HG03342 (cell line): Measurements from ENCODE around the gene MORC3.

ENCODE experiments used
- ATAC-seq: cut with Tn5 transposase; IDR thresholded peaks from one replicate; pipeline ENCODE4 v1.9.1; 2021; ENCODE audit warnings: mild to moderate bottlenecking, moderate library complexity; ENCODE audit not compliant: unreplicated experiment

Gene MORC3

GRCh38 chr21:36422279-36423098 is 102.5 kb downstream of the MORC3 start:
- no peak for ATAC-seq

DNA sequence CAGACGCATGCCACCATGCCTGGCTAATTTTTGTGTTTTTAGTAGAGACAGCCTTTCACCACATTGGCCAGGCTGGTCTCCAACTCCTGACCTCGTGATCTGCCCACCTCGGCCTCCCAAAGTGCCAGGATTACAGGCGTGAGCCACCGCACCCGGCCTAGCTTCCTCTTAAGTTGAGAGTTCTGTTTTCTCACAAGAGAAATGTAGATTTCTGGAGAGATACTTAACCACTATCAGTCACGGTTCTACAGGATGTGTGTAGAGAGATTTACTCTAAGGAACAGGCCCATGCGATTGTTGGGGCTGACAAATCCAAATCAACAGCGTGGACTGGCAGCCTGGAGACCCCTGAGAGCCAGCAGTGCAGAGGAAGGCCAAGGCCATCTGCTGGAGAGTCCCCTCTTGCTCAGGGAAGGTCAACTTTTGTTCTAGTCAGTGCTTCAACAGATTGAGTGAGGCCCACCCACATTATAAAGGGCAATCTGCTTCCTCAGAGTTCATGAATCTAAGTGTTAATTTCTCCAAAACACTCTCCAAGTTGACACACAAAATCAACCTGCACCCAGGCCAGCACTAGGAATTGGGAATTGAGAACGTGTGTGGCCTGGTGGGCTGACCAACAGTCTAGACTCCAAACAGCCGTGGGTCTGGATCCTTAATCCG is 103.9 kb downstream of the MORC3 start:
- no peak for ATAC-seq

DNA sequence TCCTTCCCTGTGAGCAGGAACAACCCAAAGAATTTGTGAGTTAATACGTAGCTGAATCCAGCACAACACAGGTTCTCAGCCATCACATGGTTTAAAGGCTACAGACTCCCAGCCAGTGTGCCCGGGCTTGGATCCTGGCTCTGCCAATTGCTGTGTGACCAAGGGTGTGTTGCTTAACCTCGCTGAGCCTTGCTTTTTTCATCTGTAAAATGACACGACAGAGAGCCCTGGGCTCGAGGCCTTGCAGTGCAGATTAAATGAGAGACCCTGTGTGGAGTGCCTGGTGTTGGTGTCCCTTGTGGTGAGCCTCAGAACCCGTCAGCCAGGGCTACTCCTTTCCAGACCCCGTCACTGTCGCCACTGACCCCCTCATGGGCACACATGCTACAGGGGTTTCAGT is 104.6 kb downstream of the MORC3 start:
- no peak for ATAC-seq

GRCh38 chr21:36425286-36425685 is 105.3 kb downstream of the MORC3 start:
- ATAC-seq = no peak
